GM19238 (cell line): ENCODE results near the gene RALGAPA1.
"Not testable (repeated sequence)": the region's sequence is repeated elsewhere in the genome, so short reads cannot be mapped to it uniquely, and the experiment has no call there.

ENCODE experiments used
- DNase-seq: peaks from one replicate; pipeline ENCODE4 v3.0.0; 2011; ENCODE audit warnings: low spot score; ENCODE audit not compliant: insufficient read length

RALGAPA1 gene

DNA sequence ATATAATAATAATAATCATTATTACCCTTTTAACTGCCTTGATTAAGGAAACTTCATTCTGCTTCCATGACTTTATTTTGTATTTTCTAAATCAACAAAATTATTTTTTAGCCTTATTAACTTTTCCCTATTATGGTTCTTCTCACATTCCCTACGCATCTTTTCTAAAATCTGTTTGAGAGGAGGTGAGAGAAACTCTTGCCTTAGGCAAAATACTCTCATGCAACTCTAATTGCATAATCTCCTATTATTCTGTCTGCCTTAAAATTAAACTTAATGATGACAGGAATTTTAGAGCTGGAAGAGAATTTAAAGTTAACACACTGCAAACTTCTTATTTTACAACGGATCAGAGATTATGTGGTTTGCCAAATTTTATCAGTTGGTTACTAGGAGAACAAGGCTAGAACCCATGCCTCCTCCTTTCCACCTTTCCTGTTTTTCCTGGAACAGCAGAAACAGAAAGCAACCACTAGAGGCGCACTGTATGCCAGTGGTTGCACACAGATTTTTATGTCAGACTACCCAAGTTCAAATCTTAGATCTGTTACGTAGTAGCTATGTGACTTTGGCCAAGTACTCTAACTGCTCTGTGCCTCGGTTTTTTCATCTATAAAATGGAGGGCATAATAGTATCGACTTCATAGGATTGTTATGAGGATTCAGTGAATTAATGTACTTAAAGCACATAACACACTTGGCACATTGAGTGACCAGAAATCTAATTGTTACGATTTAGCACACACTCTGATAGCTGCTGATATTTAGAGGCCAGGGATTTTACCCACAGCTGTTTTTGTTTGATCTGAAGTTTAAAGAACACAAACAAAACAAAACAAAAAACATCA, 12.7 kb upstream of the RALGAPA1 start:
- DNase-seq = no peak

DNA sequence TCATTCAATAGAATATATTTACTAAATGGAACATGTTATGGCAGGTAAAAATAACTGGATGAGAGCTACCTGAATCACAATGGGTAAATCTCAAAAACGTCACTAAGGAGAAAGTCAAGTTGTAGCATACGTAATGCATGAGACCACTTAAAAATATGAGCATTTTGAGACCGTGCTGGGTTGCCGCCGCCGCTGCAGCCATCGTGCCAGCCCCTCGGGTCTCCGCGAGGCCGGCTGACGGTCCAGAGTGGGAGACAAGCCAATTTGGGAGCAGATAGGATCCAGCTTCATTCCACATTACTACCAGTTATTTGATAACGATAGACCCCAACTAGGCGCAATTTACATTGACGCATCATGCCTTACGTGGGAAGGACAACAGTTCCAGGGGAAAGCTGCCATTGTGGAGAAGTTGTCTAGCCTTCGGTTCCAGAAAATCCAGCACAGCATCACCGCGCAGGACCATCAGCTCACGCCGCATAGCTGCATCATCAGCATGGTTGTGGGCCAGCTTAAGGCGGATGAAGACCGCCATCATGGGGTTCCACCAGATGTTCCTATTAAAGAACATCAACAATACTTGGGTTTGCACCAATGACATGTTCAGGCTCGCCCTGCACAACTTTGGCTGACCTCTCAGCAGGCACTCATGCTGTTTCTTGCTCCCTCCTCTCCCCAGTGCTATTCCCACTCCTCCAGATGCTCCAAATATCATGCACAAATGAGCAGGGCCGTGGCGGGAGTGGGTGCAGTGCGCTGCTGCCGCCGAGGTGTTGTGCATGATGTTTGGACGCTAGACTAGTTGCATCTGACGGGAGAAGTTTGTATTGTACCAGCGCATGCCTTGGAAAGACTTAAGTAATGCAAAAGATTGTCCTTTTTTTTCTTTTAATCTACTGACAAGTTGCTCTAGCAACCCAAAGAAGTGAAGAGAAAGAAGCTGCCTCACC, 10.8 kb upstream of the RALGAPA1 start:
- DNase-seq = no peak

DNA sequence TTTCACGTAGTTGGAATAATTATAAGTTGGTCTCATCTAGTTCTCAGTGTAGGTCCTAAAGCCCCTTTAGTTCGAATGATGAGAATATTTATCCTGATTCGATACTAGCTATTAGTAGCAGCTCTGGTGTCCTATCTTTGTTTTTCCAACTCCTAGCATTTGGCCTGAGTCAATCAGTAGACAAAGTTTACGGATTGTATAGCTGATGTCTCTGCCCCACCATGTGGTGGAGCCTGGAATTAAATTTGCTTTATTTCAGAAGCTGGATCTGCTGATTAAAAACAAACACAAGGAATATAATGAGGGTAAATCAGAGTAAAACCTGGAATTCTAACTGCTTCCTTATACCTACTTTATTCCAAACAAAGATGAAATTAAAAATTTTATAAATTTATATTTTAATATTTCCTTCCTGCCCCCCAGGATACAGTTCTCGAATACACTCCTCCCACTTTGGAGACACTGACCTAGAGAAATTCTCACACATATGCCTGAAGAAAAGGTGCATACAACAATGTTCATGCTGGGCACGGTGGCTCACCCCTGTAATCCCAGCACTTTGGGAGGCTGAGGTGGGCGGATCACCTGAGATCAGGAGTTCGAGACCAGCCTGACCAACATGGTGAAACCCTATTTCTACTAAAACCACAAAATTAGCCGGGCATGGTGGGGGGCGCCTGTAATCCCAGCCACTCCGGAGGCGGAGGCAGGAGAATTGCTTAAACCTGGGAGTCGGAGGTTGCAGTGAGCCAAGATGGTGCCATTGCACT, 9.4 kb upstream of the RALGAPA1 start:
- peak; percentile 7 for DNase-seq

DNA sequence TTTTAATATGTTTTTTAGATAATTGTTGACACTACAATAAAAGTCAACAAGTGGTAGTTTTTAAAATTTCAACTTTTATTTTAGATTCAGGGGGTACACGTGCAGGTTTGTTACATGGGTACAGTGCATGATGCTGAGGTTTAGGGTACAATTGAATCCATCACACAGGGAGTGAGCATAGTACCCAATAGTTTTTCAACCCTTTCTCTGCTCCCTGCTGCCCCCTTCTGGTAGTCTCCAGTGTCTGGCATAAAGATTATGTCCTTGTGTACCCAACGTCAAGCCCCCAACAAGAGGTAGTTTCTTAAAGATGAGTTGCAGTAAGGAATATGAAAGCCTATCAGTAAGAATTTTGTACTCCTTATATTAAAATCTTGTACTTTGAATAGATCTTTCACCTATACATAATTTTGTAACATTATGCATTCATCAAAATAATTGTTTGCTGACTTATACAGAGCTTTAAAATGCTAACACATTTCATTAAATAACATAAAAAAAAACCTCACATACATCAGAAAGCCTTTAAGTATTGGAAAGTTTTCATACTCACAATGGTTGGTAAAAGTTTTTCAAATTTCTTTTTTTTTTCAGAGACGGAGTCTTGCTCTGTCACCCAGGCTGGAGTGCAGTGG, 5.4 kb upstream of the RALGAPA1 start:
- DNase-seq = peak; percentile 15

DNA sequence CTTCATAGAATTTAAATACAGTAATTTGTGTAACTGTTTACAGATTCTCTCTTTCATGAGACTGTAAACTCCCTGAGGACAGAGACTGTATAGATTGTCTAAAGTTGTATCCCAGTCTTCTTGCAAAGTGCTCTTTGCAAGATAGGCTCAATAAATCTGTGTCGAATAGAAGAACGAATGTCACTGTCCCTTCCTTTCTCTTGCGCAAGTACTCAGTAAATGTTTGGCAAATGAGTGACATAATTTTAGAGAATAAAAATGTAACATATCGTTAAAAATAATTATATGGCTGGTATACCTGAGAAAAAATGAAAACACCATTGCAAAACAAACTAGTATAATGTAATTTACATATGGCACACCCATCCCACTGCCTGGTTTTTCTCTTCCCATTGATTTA, 1.9 kb upstream of the RALGAPA1 start:
- DNase-seq = no peak

DNA sequence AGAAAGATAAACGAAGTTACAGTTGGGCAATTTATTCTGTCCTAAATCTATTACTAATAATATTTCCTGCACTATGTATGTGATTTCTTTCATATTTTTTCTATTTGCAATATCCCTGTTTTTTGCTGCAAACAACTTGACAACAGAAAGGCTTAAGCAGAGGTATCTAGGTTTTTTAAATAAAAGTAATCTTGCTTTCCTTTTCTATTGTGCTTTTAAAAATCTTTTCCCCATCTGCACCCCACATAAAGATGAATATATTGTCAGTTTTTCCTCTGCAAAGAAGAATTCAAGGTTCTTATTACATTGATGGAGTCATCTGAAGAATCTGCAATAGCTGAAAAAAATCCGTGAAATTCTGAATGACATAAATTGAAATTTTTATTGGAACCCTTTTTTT, 502 bp upstream of the RALGAPA1 start:
- no peak for DNase-seq

DNA sequence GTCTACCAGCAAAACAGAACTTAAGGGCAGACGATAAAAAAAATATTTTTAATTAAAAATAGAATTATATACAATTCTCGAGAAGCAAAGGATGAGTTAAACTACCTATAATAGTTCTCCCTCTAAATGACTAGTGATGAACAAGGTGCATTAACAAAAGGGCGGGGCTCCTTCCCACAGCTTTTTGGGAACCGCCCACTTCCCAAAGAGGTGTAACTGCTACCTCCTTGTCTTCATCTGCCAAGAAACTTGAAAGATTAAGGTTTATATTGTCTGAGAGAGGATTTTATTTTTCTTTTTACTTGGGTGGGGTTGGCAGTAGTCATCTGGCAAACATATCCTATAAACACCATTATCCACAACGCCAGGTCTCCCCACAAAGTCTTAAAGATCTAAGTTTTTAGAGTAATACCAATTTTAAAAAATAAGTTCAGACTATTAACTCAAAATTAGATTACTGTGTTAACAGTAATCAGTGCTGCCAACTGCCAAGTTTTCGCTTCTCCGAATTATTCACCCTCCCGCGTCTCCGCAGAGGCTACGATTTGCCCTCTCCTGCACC, 938 bp downstream of the RALGAPA1 start:
- no peak for DNase-seq

DNA sequence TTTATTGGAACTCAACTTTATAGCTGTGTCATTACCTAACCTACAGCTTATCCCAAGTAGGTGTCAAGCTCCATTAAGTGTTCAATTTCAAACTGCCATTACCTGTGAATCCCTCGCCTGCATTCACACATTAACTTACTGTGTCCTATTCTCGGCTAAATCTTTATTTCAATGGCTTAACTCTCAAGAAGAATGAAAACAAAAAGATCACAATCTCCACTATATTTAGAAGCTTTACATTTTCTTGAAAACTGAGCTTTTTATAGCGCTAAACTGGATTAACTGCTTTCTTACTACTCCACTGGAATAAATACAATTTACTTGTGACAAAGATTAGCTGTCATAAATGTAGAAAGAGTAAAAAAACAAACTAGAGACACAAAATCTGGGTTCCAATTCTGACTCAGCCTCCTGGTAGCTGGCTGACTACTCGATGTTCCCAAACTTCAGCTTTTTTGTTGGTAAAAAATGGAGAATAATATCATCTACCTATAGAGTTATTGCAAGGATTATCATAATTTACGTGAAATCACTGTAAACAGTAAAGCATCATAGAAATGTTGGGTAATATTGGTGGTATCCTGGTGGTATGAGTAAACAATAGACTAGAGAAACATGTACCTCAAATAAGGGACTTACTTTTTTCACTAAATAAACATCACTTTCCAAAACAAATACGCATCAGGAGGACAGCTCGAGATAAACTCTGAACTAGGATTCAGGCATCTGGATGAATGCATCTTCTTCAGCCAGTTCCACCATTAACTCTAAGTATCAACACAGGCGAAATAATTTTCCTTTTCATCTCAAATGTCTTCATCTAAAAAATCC, 1.7 kb downstream of the RALGAPA1 start:
- DNase-seq = no peak

DNA sequence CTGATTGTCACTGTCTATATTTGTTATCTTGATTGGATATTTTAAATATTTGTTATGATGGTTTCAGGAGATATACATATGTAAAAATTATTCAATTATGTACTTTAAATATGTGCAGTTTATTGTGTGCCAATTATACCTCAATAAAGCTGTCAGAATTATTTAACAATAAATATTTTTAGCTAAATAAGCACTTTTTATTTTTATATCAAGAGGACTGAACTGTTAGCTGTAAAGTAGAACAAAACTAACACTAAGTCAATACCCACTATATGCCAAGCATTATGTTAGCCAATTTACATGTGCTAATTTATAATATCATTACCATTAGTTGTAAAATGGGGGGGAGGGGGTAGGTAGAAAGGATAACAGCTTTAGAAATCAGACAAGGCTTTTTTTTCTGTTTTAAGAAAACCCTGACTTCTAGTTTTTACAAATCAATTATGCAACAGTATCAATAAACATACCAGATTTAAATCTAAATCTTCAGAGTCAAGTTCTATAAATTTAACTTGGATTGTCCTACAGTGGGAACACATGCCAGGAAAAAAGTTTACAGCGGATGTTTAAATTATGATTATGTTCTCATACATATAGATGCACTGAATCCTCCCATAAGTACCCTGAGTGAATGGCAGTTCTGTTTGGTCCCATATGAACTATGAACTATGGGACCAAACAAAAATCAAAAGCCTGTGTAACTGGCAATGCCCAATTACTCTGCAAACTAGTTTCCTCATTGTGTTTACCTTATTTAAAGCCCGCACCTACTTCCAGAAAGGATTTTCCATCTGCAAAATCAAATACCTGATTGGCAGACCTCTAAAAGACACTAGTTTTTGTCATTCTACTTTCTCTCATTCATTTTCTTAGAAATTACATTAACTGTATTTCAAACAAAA, 2.8 kb downstream of the RALGAPA1 start:
- DNase-seq = no peak

DNA sequence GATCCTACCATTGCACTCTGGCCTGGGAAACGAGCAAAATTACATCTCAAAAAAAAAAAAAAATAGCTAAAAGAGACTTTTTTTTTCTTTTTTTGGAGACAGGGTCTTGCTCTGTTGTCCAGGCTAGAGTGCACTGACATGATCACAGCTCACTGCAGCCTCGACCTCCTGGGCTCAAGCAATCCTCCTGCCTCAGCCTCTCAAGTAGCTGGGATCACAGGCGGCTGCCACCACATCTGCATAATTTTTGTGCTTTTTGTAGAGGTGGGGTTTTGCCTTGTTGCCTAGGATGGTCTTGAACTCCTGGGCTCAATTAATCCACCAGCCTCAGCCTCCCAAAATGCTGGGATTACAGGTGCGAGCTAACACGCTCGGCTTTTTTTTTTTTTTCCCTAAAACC, 11.3 kb downstream of the RALGAPA1 start:
- DNase-seq = no peak

DNA sequence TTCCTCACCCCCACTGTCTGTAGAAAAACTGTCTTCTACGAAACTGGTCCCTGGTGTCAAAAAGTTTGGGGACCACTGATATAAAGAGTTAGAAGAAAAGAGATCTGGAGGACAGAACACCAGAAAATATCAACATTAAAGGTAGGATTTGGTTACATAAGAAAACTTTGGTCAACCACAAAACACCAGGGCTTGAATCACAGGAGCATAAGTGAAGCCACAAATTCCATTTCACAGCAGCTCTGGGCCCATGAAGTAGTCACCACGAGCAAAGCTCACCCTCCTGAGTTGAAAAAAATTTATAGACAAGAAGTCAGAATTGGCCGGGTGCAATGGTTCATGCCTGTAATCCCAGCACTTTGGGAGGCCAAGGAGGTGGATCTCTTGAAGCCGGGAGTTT, 19.4 kb downstream of the RALGAPA1 start:
- no peak for DNase-seq

DNA sequence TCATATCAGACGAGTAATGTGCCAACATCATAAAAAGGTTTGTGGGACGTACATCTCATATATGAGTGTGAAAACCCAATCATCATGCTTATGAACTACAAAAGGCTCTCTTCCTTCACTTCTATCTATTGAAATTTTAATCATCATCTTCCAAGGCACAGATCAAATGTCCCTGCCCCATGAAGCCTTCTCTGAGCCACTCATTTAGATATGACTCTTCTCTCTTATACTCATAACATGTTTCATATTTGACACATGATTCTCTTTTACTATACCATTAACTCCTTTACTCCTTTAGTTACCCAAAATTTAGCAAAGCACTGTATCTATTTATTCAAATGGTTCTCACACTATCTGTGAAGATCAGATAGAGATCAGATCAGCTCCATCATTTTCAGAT, 22.2 kb downstream of the RALGAPA1 start:
- DNase-seq = no peak

DNA sequence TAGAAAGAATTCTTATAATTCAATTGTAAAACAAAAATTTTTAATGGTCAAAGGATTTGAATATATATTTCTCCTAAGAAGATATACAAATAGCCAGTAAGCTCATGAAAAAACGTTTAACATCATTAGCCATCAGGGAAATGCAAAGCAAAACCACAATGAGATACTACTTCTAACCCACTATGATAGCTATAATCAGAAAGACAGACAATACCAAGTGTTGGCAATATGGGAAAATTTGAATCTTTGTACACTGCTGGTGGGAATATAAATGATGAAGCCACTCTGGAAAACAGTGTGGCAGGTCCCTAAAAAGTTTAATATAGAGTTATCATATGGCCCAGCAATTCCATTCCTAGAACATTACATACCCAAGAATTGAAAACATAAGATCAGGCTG, 25.4 kb downstream of the RALGAPA1 start:
- DNase-seq = no peak

DNA sequence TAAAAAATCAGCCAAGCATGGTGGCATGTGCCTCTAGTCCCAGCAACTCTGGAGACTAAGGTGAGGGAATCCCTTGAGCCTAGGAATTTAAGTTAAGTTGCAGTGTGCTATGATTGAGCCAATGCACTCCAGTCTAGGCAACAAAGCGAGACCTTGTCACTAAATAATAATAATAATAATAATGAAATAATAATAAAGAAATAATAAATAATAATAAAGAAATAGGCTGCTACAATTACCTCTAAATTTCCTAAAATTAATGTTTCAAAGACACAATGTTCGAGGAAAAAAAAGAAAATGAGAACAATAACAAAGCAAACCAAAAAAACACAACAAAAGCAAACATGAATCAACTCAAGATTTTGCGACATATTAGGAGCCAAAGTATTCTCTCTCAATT, 29.7 kb downstream of the RALGAPA1 start:
- no peak for DNase-seq

DNA sequence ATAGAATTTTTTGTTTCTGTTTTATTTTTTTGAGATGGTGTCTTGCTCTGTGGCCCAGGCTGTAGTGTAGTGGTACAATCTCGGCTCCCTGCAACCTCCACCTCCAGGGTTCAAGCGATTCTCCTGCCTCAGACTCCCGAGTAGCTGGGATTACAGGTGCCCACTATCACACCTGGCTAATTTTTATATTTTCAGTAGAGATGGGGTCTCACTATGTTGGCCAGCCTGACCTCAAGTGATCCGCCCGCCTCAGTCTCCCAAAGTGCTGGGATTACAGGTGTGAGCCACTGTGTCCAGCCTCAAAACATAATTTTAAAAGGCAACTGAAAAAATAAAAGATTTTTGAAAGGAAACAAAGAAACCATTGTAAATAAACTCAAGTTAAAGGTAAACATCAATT, 31.5 kb downstream of the RALGAPA1 start:
- not testable (repeated sequence) for DNase-seq

DNA sequence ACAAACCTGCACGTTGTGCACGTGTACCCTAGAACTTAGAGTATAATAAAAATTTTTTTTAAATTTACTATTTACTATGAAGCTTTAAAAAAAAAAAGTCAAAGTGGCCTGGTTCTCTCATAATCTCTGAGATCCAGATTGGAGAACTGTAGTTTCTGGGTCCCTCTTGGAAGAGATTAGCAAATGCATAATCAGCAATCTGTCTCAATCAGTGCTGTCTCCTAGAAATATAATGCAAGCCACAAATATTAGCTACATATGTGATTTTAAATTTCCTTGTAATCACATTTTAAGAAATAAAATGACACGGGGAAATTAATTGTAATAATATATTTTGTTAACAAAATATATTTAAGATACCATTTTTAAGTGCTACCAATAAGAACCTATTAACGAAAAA, 32.3 kb downstream of the RALGAPA1 start:
- no peak for DNase-seq

DNA sequence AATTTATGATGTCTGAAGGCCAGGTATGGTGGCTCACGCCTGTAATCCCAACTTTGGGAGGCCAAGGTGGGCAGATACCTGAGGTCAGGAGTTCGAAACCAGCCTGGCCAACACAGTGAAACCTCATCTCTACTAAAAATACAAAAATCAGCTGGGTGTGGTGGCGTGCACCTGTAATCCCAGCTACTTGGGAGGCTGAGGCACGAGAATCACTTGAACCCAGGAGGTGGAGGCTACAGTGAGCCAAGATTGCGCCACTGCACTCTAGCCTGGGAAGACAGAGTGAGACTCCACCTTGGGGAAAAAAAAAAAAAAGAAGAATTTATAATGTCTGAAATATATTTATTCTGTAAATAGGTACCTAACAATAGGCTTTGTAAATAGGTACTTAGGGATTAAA, 33.0 kb downstream of the RALGAPA1 start:
- not testable (repeated sequence) for DNase-seq

DNA sequence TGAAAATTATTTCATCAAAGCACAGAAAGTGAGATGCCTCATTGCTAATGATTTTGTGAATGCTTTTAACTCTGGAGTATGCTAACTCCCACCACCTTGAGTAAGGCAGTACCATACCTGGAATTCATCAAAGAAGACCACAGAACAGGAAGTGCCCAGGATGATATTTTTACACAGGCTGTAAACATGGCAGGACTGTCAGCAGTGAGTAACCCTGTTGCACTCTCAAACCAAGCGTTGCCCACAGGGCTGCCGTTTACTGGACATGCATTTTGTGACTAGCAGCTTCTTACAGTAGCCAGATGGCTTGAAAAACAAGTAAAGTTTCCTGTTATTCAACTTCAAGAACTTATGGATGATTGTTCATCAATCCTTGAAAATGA, 42.4 kb downstream of the RALGAPA1 start:
- DNase-seq = no peak
